Loucy (cell line): ENCODE data around the gene RNPS1.

Source experiments
- H2AFZ ChIP-seq: fragments of 200-600 bp; sonication (generic); 2 replicates; pipeline ENCODE4 v1.6.0; 2016; ENCODE audit warnings: antibody characterized with exemption, mild to moderate bottlenecking, low read length, moderate library complexity
- H3F3A ChIP-seq: fragments of 200-600 bp; 2 replicates; pipeline ENCODE4 v1.6.0; 2016; ENCODE audit warnings: antibody characterized with exemption, low read depth, mild to moderate bottlenecking
- H3K27me3 ChIP-seq: fragments of 200-600 bp; sonication (generic); 2 replicates; pipeline ENCODE4 v1.6.1; 2014; ENCODE audit warnings: low read length, mild to moderate bottlenecking; ENCODE audit not compliant: insufficient read depth, poor library complexity, severe bottlenecking
- H3K36me3 ChIP-seq: fragments of 200-600 bp; sonication (generic); 2 replicates; pipeline ENCODE4 v1.6.1; 2016; ENCODE audit warnings: low read length; ENCODE audit not compliant: insufficient read depth
- H3K4me1 ChIP-seq: fragments of 200-600 bp; sonication (generic); 2 replicates; pipeline ENCODE4 v1.5.1; 2014; ENCODE audit warnings: low read length, mild to moderate bottlenecking; ENCODE audit not compliant: insufficient read depth, poor library complexity, severe bottlenecking
- H3K4me2 ChIP-seq: fragments of 200-600 bp; sonication (generic); 2 replicates; pipeline ENCODE4 v1.6.0; 2014; ENCODE audit warnings: antibody characterized with exemption, low read length, low read depth, mild to moderate bottlenecking; ENCODE audit not compliant: poor library complexity, severe bottlenecking
- H3K4me3 ChIP-seq: fragments of 200-600 bp; sonication (generic); 2 replicates; pipeline ENCODE4 v1.5.1; 2014; ENCODE audit warnings: low read length, mild to moderate bottlenecking, mixed read lengths; ENCODE audit not compliant: poor library complexity, severe bottlenecking
- H3K79me2 ChIP-seq: fragments of 200-600 bp; sonication (generic); 2 replicates; pipeline ENCODE4 v1.6.1; 2014; ENCODE audit warnings: low read length; ENCODE audit not compliant: insufficient read depth
- H3K9ac ChIP-seq: fragments of 200-600 bp; sonication (generic); 2 replicates; pipeline ENCODE4 v1.6.0; 2014; ENCODE audit warnings: mild to moderate bottlenecking, low read depth, low read length, moderate library complexity; ENCODE audit not compliant: poor library complexity, severe bottlenecking
- H3K9me2 ChIP-seq: fragments of 200-600 bp; sonication (generic); replicated peaks from 2 replicates; pipeline ENCODE4 v1.6.1; 2016; ENCODE audit warnings: low read depth, low read length, mixed read lengths
- H3K9me3 ChIP-seq: fragments of 200-600 bp; sonication (generic); 2 replicates; pipeline ENCODE4 v1.6.1; 2014; ENCODE audit warnings: mild to moderate bottlenecking, antibody characterized with exemption, low read length, low read depth; ENCODE audit not compliant: insufficient read depth
- H4K20me1 ChIP-seq: fragments of 200-600 bp; sonication (generic); 2 replicates; pipeline ENCODE4 v1.6.0; 2014; ENCODE audit warnings: antibody characterized with exemption, low read length, mild to moderate bottlenecking; ENCODE audit not compliant: insufficient read depth, poor library complexity, severe bottlenecking
- CTCF ChIP-seq: fragments of 200-600 bp; sonication (generic); conservative IDR thresholded peaks from 2 replicates; pipeline ENCODE4 v1.5.1; 2014; ENCODE audit warnings: mild to moderate bottlenecking, antibody characterized with exemption, low read length
- EZH2phosphoT487 ChIP-seq: fragments of 200-600 bp; IDR thresholded peaks from 2 replicates; pipeline ENCODE4 v1.6.1; 2018; ENCODE audit warnings: antibody characterized with exemption, mild to moderate bottlenecking, moderate library complexity, borderline replicate concordance

Gene RNPS1

GRCh38 chr16:2276368-2277195 is 8.7 kb upstream of the RNPS1 start:
- no peaks in the 10 kb centered on the region for H3K9me2 ChIP-seq
- H3F3A ChIP-seq = no peaks in the 10 kb centered on the region
- H3K9me3 ChIP-seq = no peaks in the 10 kb centered on the region
- TF ChIP-seq CTCF (no peak), EZH2phosphoT487 (no peak)
- H3K79me2 ChIP-seq = no peaks in the 10 kb centered on the region
- H3K36me3 ChIP-seq = no peaks in the 10 kb centered on the region
- no peaks in the 10 kb centered on the region for H3K27me3 ChIP-seq
- no peaks in the 10 kb centered on the region for H4K20me1 ChIP-seq
- H2AFZ ChIP-seq = no peak overlapping the region
- H3K4me2 ChIP-seq = no peak overlapping the region
- no peaks in the 10 kb centered on the region for H3K4me1 ChIP-seq
- no peak overlapping the region for H3K4me3 ChIP-seq
- H3K9ac ChIP-seq = no peak overlapping the region

- Histone ChIP-seq H3K36me3 (no peaks in the 10 kb centered on the region), H3K9me3 (no peaks in the 10 kb centered on the region), H3K27me3 (no peaks in the 10 kb centered on the region), H3K9me2 (no peaks in the 10 kb centered on the region), H3K79me2 (no peaks in the 10 kb centered on the region), H3K4me2 (no peak overlapping the region), H4K20me1 (no peaks in the 10 kb centered on the region), H3K9ac (no peak overlapping the region), H3K4me1 (no peaks in the 10 kb centered on the region), H3K4me3 (no peak overlapping the region), H2AFZ (no peak overlapping the region), H3F3A (no peaks in the 10 kb centered on the region)
- no peak for TF ChIP-seq EZH2phosphoT487
- no peak for TF ChIP-seq CTCF
Measured at GRCh38 chr16:2275476-2276367, 7.8 kb upstream of the RNPS1 start.

GRCh38 chr16:2273931-2274330 is 6.0 kb upstream of the RNPS1 start:
- peaks cover 2% of the 10 kb centered on the region for H4K20me1 ChIP-seq
- H3F3A ChIP-seq = no peaks in the 10 kb centered on the region
- H2AFZ ChIP-seq = no peak overlapping the region
- H3K4me3 ChIP-seq = no peak overlapping the region
- no peaks in the 10 kb centered on the region for H3K27me3 ChIP-seq
- H3K9me2 ChIP-seq = no peaks in the 10 kb centered on the region
- TF ChIP-seq EZH2phosphoT487 (no peak), CTCF (no peak)
- peaks cover 9% of the 10 kb centered on the region; the same call in 1 of the 2 replicates for H3K79me2 ChIP-seq
- H3K36me3 ChIP-seq = no peaks in the 10 kb centered on the region
- H3K9ac ChIP-seq = no peak overlapping the region
- peaks cover 5% of the 10 kb centered on the region for H3K4me1 ChIP-seq
- no peak overlapping the region for H3K4me2 ChIP-seq
- H3K9me3 ChIP-seq = no peaks in the 10 kb centered on the region
